HFFc6 (cell line): ENCODE data around the gene HGS. TPM values are rescaled to one million over a fixed set of nuclear protein-coding genes. Genes with fewer than 3 reads are reported as not detected.

Experiments used
- DNase-seq: peaks from one replicate; pipeline ENCODE4 v3.0.0-alpha.2; 2018
- H3K27ac Mint-ChIP-seq: 2 replicates; pipeline ENCODE4 v1.8.0; 2020; ENCODE audit warnings: mild to moderate bottlenecking, mixed read lengths
- H3K27me3 Mint-ChIP-seq: 2 replicates; pipeline ENCODE4 v1.8.0; 2021; ENCODE audit warnings: mild to moderate bottlenecking, moderate library complexity, mixed read lengths; ENCODE audit not compliant: insufficient read depth
- H3K36me3 Mint-ChIP-seq: 2 replicates; pipeline ENCODE4 v1.8.0; 2021; ENCODE audit warnings: low read depth, mixed read lengths
- H3K4me1 Mint-ChIP-seq: 2 replicates; pipeline ENCODE4 v1.8.0; 2020; ENCODE audit warnings: low read depth, mixed read lengths
- H3K4me3 Mint-ChIP-seq: 2 replicates; pipeline ENCODE4 v1.8.0; 2020; ENCODE audit warnings: mild to moderate bottlenecking, moderate library complexity, mixed read lengths
- H3K9me3 Mint-ChIP-seq: 2 replicates; pipeline ENCODE4 v1.8.0; 2020; ENCODE audit warnings: mild to moderate bottlenecking, mixed read lengths
- CTCF ChIP-seq: fragments of 200-600 bp; sonication (generic); IDR thresholded peaks from 2 replicates; pipeline ENCODE4 v1.5.0; 2021; ENCODE audit warnings: antibody characterized with exemption, mild to moderate bottlenecking
- total RNA-seq, 6 experiments: library from RNA; stranded (reverse); fragmentation: NEBNext Ultra II Directional; extraction: Animal tissue kit (Norgen Biotek cat#: 25700); gene quantifications; 2 replicates in 1 of 6; 3 replicates in 5 of 6; pipeline ENCODE4 v1.2.3, GENCODE V29; 2021

The HGS gene
- total RNA-seq, 6 experiments from 2014 or later, result 106 to 127 (median 116) TPM

- no peaks in the 10 kb centered on the region; the same call in none of the 2 replicates for H3K27me3 Mint-ChIP-seq
- peaks cover 25% of the 10 kb centered on the region for H3K4me1 Mint-ChIP-seq
- H3K9me3 Mint-ChIP-seq, result no peaks in the 10 kb centered on the region
- H3K36me3 Mint-ChIP-seq, result peaks cover 14% of the 10 kb centered on the region; the same call in 1 of the 2 replicates
- H3K27ac Mint-ChIP-seq, result peak within 1 kb of the TSS; percentile 83
- DNase-seq, result peak; percentile 94
- H3K4me3 Mint-ChIP-seq, result peak within 1 kb of the TSS; percentile 91
- no peak for TF ChIP-seq CTCF
These were observed 17.2 kb upstream of the HGS start, which contains the start of the genes CCDC137 and OXLD1 for GRCh38 chr17:81666342-81667191. Gene CCDC137, plus strand, starts transcription at chr17:81666737. Its CDS starts 30 bp downstream, at chr17:81666767. Gene OXLD1, minus strand, starts transcription at chr17:81666605. Its CDS starts 28 bp downstream, at chr17:81666577.

- peak overlapping the region; percentile 29; the same call in 1 of the 2 replicates for H3K27ac Mint-ChIP-seq
- no peak for DNase-seq
- TF ChIP-seq CTCF, result peak; percentile 25; the same call in 1 of the 2 replicates
- H3K4me1 Mint-ChIP-seq, result peaks cover 25% of the 10 kb centered on the region
- H3K4me3 Mint-ChIP-seq, result peak overlapping the region; percentile 91
- H3K9me3 Mint-ChIP-seq, result no peaks in the 10 kb centered on the region
- H3K36me3 Mint-ChIP-seq, result peaks cover 14% of the 10 kb centered on the region; the same call in 1 of the 2 replicates
- no peaks in the 10 kb centered on the region; the same call in 1 of the 2 replicates for H3K27me3 Mint-ChIP-seq
These were observed 16.1 kb upstream of the HGS start for GRCh38 chr17:81667754-81668153.

GRCh38 chr17:81672504-81672903 lies 11.3 kb upstream of the HGS start:
- Mint-ChIP-seq H3K36me3 (peaks cover 13% of the 10 kb centered on the region; the same call in 1 of the 2 replicates), H3K4me1 (peaks cover 17% of the 10 kb centered on the region), H3K9me3 (no peaks in the 10 kb centered on the region), H3K4me3 (no peak overlapping the region), H3K27ac (no peak overlapping the region), H3K27me3 (peaks cover 1% of the 10 kb centered on the region)
- DNase-seq, result no peak
- TF ChIP-seq CTCF, result no peak

GRCh38 chr17:81672954-81673353 lies 10.9 kb upstream of the HGS start:
- no peak for TF ChIP-seq CTCF
- Mint-ChIP-seq H3K4me3 (no peak overlapping the region), H3K27ac (no peak overlapping the region), H3K9me3 (no peaks in the 10 kb centered on the region), H3K36me3 (peaks cover 9% of the 10 kb centered on the region; the same call in 1 of the 2 replicates), H3K4me1 (peaks cover 12% of the 10 kb centered on the region), H3K27me3 (peaks cover 1% of the 10 kb centered on the region)
- DNase-seq, result no peak

- no peak for DNase-seq
- Mint-ChIP-seq H3K27me3 (peaks cover 1% of the 10 kb centered on the region), H3K4me3 (no peak overlapping the region), H3K27ac (no peak overlapping the region), H3K9me3 (no peaks in the 10 kb centered on the region), H3K4me1 (peaks cover 7% of the 10 kb centered on the region), H3K36me3 (peaks cover 5% of the 10 kb centered on the region; the same call in 1 of the 2 replicates)
- no peak for TF ChIP-seq CTCF
These were observed 10.1 kb upstream of the HGS start for GRCh38 chr17:81673561-81674258.
